Stimulated activated CD4-positive, alpha-beta T cell treated with anti-CD3 and anti-CD28 coated beads, Interleukin-12 subunit alpha, Interleukin-12 subunit beta, amount 100 ng/mL, for 4 hours (primary cell): ENCODE data around the gene ACCS.

ENCODE experiments used
- DNase-seq: peaks from one replicate; pipeline ENCODE4 v3.0.0-alpha.2; 2020

ACCS gene

GRCh38 chr11:44046182-44046581, 19.9 kb upstream of the ACCS start:
- DNase-seq, result no peak

- DNase-seq, result no peak
These were observed 18.8 kb upstream of the ACCS start for GRCh38 chr11:44047298-44047697.

GRCh38 chr11:44047931-44048431, 18.1 kb upstream of the ACCS start, which contains the start of gene ACCSL:
TSS of gene ACCSL (plus strand) at chr11:44047981. CDS start at chr11:44048037, 56 bp downstream.
- no peak for DNase-seq

GRCh38 chr11:44049832-44050231, 16.2 kb upstream of the ACCS start:
- no peak for DNase-seq

- no peak for DNase-seq
These were observed 14.9 kb upstream of the ACCS start for GRCh38 chr11:44051171-44051570.

- no peak for DNase-seq
These were observed 8.7 kb upstream of the ACCS start for GRCh38 chr11:44057340-44057739.

- no peak for DNase-seq
These were observed 7.8 kb upstream of the ACCS start for GRCh38 chr11:44058275-44058674.

- DNase-seq, result no peak
These were observed 859 bp upstream of the ACCS start for GRCh38 chr11:44065161-44065661.

- DNase-seq, result no peak
These were observed 667 bp downstream of the ACCS start for GRCh38 chr11:44066732-44067141.

GRCh38 chr11:44067266-44067665, 1.2 kb downstream of the ACCS start:
- no peak for DNase-seq

- no peak for DNase-seq
These were observed 2.1 kb downstream of the ACCS start for GRCh38 chr11:44068180-44068579.

- no peak for DNase-seq
These were observed 5.1 kb downstream of the ACCS start for GRCh38 chr11:44071157-44071556.

- no peak for DNase-seq
These were observed 6.9 kb downstream of the ACCS start for GRCh38 chr11:44072757-44073658.

- DNase-seq, result no peak
These were observed 12.7 kb downstream of the ACCS start for GRCh38 chr11:44078794-44079193.

- no peak for DNase-seq
These were observed 13.3 kb downstream of the ACCS start for GRCh38 chr11:44079376-44079775.

GRCh38 chr11:44080951-44081350, 14.9 kb downstream of the ACCS start:
- no peak for DNase-seq

GRCh38 chr11:44082645-44083044, 16.6 kb downstream of the ACCS start:
- DNase-seq, result no peak

- DNase-seq, result no peak
These were observed 17.4 kb downstream of the ACCS start for GRCh38 chr11:44083433-44083832.

GRCh38 chr11:44083906-44084305, 17.8 kb downstream of the ACCS start:
- DNase-seq, result no peak

- DNase-seq, result no peak
These were observed 19.3 kb downstream of the ACCS start for GRCh38 chr11:44085330-44085729.

- no peak for DNase-seq
These were observed 22.3 kb downstream of the ACCS start for GRCh38 chr11:44088377-44088776.

- DNase-seq, result no peak
These were observed 22.8 kb downstream of the ACCS start for GRCh38 chr11:44088871-44089270.

- no peak for DNase-seq
These were observed 24.5 kb downstream of the ACCS start for GRCh38 chr11:44090539-44090938.

GRCh38 chr11:44094260-44094868, 28.3 kb downstream of the ACCS start:
- peak; percentile 66 for DNase-seq
